ENCODE measurements around the gene PRDM7. TPM values are rescaled to one million over a fixed set of nuclear protein-coding genes. Genes with fewer than 3 reads are reported as not detected.
"Not testable (repeated sequence)": the region's sequence is repeated elsewhere in the genome, so short reads cannot be mapped to it uniquely, and the experiment has no call there.

The PRDM7 gene
- total and polyA plus RNA-seq, 9 of the 15 experiments (the other 6 are each of a cell fraction or from before 2014, with no cell fraction given), result not detected

DNA sequence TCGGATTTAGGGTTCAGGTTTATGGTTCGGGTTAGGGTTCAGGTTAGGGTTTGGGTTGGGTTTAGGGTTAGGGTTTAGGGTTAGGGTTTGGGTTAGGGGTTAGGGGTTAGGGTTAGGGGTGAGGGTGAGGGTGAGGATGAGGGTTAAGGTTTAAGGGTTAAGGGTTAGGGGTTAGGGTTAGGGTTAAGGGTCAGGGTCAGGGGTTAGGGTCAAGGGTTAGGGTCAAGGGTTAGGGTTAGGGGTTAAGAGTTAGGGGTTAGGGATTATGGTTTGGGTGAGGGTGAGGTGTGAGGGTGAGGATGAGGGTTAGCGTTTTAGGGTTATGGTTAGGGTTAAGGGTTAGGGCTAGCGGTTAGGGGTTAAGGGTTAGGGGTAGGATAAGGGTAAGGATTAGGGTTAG lies 44.7 kb upstream of the PRDM7 start:
- DNase-seq (ENCODE audit: extremely low read depth in 1 of 4, low spot score in 3 of 4); FAIRE-seq; H4K20me1 ChIP-seq (replicated peaks; ENCODE audit: control insufficient read depth, insufficient read depth, low read length); H3K9ac ChIP-seq (ENCODE audit: insufficient read depth in 1 of 2, low read depth in 2 of 2, low read length in 2 of 2); POLR2A ChIA-PET; BruUV-seq (replicated peaks); H3K4me2 ChIP-seq (ENCODE audit: insufficient read depth, low read length); H3K27ac ChIP-seq (ENCODE audit: extremely low read depth, low read depth, low read length); CTCF ChIA-PET (ENCODE audit: low intra/inter-chr PET ratio); intact Hi-C loops (cut with micrococcal nuclease); H3K4me1 ChIP-seq (replicated peaks in 1 of 2; ENCODE audit: control insufficient read depth in 2 of 2, insufficient read depth in 2 of 2, low read length in 2 of 2); H3K36me3 ChIP-seq (ENCODE audit: control insufficient read depth, insufficient read depth, low read length); H3K9me1 ChIP-seq (ENCODE audit: control insufficient read depth, insufficient read depth, low read length); H3K79me2 ChIP-seq (ENCODE audit: control insufficient read depth, insufficient read depth, low read length); in situ Hi-C loops (cut with MboI); ATAC-seq; H3K27me3 ChIP-seq (ENCODE audit: control insufficient read depth in 2 of 2, insufficient read depth in 2 of 2, low read length in 2 of 2); H3K9me3 ChIP-seq (replicated peaks; ENCODE audit: control insufficient read depth, insufficient read depth, low read depth, low read length); H2AFZ ChIP-seq (ENCODE audit: low read depth, low read length); H3K4me3 ChIP-seq: not testable (repeated sequence)
- WGBS (ENCODE audit: insufficient coverage, low coverage, missing lambda C conversion rate), result no CpG with 5 or more reads among the region's 4 CpGs
- peak; percentile 62; the same call in 1 of the 2 replicates for TF ChIP-seq CC2D1A (IDR thresholded peaks at IDR 0.05)
- peak; percentile 60 to 84; a peak in 3 of 4 replicates for TF ChIP-seq TRIM24 (IDR thresholded peaks at IDR 0.05)
- TF ChIP-seq NR2C1 (IDR thresholded peaks at IDR 0.05), result peak; percentile 96
- peak; percentile 95 for TF ChIP-seq NR2C1 (tag; IDR thresholded peaks at IDR 0.05)
- 0 out of 2 replicates have a peak, but pooled peaks have one; percentile 32 for TF ChIP-seq NR2C2 (CRISPR knock-in tag; IDR thresholded peaks at IDR 0.05)
- TF ChIP-seq NR2C2 (tag; IDR thresholded peaks at IDR 0.05), result peak; percentile 70
- TF ChIP-seq, protein P1, sequence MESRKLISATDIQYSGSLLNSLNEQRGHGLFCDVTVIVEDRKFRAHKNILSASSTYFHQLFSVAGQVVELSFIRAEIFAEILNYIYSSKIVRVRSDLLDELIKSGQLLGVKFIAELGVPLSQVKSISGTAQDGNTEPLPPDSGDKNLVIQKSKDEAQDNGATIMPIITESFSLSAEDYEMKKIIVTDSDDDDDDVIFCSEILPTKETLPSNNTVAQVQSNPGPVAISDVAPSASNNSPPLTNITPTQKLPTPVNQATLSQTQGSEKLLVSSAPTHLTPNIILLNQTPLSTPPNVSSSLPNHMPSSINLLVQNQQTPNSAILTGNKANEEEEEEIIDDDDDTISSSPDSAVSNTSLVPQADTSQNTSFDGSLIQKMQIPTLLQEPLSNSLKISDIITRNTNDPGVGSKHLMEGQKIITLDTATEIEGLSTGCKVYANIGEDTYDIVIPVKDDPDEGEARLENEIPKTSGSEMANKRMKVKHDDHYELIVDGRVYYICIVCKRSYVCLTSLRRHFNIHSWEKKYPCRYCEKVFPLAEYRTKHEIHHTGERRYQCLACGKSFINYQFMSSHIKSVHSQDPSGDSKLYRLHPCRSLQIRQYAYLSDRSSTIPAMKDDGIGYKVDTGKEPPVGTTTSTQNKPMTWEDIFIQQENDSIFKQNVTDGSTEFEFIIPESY (CRISPR knock-in tag; IDR thresholded peaks at IDR 0.05), result 0 out of 2 replicates have a peak, but pooled peaks have one; percentile 17
- TF ChIP-seq MTA2 (IDR thresholded peaks at IDR 0.05; ENCODE audit: low read depth), result peak; percentile 21; the same call in 1 of the 2 replicates

DNA sequence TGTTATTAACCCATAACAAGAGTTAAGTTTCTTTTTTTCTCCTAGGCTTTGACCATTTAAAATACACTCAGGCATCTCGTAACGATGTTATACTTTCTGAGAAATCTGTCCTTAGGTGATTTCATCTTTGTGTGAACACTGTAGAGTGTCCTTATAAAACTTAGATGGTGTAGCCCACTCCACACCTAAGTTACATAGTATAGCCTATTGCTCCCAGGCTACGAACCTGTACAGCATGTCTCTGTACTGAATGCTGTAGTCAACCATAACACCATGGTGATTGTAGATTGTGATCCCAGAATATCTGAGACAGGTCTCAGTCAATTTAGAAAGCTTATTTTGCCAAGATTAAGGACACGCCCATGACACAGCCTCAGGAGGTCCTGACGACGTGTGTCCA lies 30.5 kb upstream of the PRDM7 start:
- no CpG with 5 or more reads among the region's 6 CpGs for WGBS (ENCODE audit: insufficient coverage, low coverage, missing lambda C conversion rate)
- 0 out of 2 replicates have a peak overlapping the region, but pooled peaks have one; percentile 37 for H3K4me2 ChIP-seq (ENCODE audit: insufficient read depth, low read length)
- H3K9me3 ChIP-seq (replicated peaks; ENCODE audit: control insufficient read depth, insufficient read depth, low read depth, low read length); DNase-seq (ENCODE audit: extremely low read depth in 1 of 4, low spot score in 3 of 4); intact Hi-C loops (cut with micrococcal nuclease); H3K9ac ChIP-seq (ENCODE audit: insufficient read depth in 1 of 2, low read depth in 2 of 2, low read length in 2 of 2); H3K4me1 ChIP-seq (replicated peaks in 1 of 2; ENCODE audit: control insufficient read depth in 2 of 2, insufficient read depth in 2 of 2, low read length in 2 of 2); FAIRE-seq; H3K9me1 ChIP-seq (ENCODE audit: control insufficient read depth, insufficient read depth, low read length); POLR2A ChIA-PET; H4K20me1 ChIP-seq (replicated peaks; ENCODE audit: control insufficient read depth, insufficient read depth, low read length); H2AFZ ChIP-seq (ENCODE audit: low read depth, low read length); H3K27ac ChIP-seq (ENCODE audit: extremely low read depth, low read depth, low read length); H3K79me2 ChIP-seq (ENCODE audit: control insufficient read depth, insufficient read depth, low read length); in situ Hi-C loops (cut with MboI); H3K27me3 ChIP-seq (ENCODE audit: control insufficient read depth in 2 of 2, insufficient read depth in 2 of 2, low read length in 2 of 2); CTCF ChIA-PET (ENCODE audit: low intra/inter-chr PET ratio); BruUV-seq (replicated peaks); H3K4me3 ChIP-seq; H3K36me3 ChIP-seq (ENCODE audit: control insufficient read depth, insufficient read depth, low read length): not testable (repeated sequence)
- peak; percentile 70 for ATAC-seq

DNA sequence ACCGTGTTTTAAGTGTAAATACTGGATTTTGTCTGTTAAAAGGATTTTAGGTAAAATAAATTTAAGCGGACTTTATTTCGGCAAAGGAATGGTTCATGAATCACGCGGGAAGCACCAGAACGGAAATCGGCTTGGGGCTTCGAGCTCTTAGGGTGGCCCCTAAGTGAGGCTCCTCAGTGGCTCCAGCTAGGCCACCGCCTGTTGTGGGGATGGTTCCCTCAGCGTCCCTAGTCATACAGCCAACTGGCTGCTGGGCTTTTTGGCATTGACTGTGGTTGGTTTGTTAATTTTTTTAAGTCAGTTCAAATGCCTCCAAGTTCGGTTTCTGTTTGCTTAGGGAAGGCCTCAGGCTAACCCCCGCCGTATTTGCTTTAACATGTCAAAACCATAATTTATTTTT lies 29.9 kb upstream of the PRDM7 start:
- H3K4me2 ChIP-seq (ENCODE audit: insufficient read depth, low read length); FAIRE-seq; H3K27me3 ChIP-seq (ENCODE audit: control insufficient read depth in 2 of 2, insufficient read depth in 2 of 2, low read length in 2 of 2); H4K20me1 ChIP-seq (replicated peaks; ENCODE audit: control insufficient read depth, insufficient read depth, low read length); POLR2A ChIA-PET; H3K9ac ChIP-seq (ENCODE audit: insufficient read depth in 1 of 2, low read depth in 2 of 2, low read length in 2 of 2); DNase-seq (ENCODE audit: extremely low read depth in 1 of 4, low spot score in 3 of 4); CTCF ChIA-PET (ENCODE audit: low intra/inter-chr PET ratio); H3K79me2 ChIP-seq (ENCODE audit: control insufficient read depth, insufficient read depth, low read length); H3K4me1 ChIP-seq (replicated peaks in 1 of 2; ENCODE audit: control insufficient read depth in 2 of 2, insufficient read depth in 2 of 2, low read length in 2 of 2); H3K27ac ChIP-seq (ENCODE audit: extremely low read depth, low read depth, low read length); H3K36me3 ChIP-seq (ENCODE audit: control insufficient read depth, insufficient read depth, low read length); H3K9me1 ChIP-seq (ENCODE audit: control insufficient read depth, insufficient read depth, low read length); H3K9me3 ChIP-seq (replicated peaks; ENCODE audit: control insufficient read depth, insufficient read depth, low read depth, low read length); in situ Hi-C loops (cut with MboI); intact Hi-C loops (cut with micrococcal nuclease); H2AFZ ChIP-seq (ENCODE audit: low read depth, low read length): not testable (repeated sequence)
- WGBS (ENCODE audit: insufficient coverage, low coverage, missing lambda C conversion rate), result 51% methylated on average over 6 of the region's 13 CpGs
- ATAC-seq, result peak; percentile 66
- TSS peak; percentile 31 for BruUV-seq (replicated peaks)
- peak overlapping the region; percentile 22; the same call in 1 of the 2 replicates for H3K4me3 ChIP-seq

All from K562 (cell line).